OCI-LY3 (cell line): ENCODE results near the gene MAGI1.

Experiments
- H2AFZ ChIP-seq: fragments of 200-600, 300-600 bp; shearing (Covaris generic); 2 replicates; pipeline ENCODE4 v1.6.0; 2014; ENCODE audit warnings: antibody characterized with exemption, low read depth, low read length
- H3K27ac ChIP-seq: fragments of 200-600, 300-600 bp; sonication (generic); 2 replicates; pipeline ENCODE4 v1.5.1; 2014; ENCODE audit warnings: mild to moderate bottlenecking, low read length, moderate library complexity, mixed read lengths
- H3K27me3 ChIP-seq: fragments of 200-600, 300-600 bp; sonication (generic); 2 replicates; pipeline ENCODE4 v1.6.1; 2014; ENCODE audit warnings: low read depth, low read length, mixed read lengths
- H3K36me3 ChIP-seq: fragments of 200-600, 300-600 bp; sonication (generic); replicated peaks from 2 replicates; pipeline ENCODE3; 2014; ENCODE audit warnings: low read depth, low read length, mixed read lengths
- H3K4me1 ChIP-seq: fragments of 300-600, 200-600 bp; sonication (generic); 2 replicates; pipeline ENCODE4 v1.6.1; 2014; ENCODE audit warnings: low read length, mixed read lengths
- H3K4me2 ChIP-seq: fragments of 200-600, 300-600 bp; sonication (generic); 2 replicates; pipeline ENCODE4 v1.6.1; 2014; ENCODE audit warnings: low read length, mixed read lengths
- H3K4me3 ChIP-seq: fragments of 300-600, 200-600 bp; sonication (generic); 2 replicates; pipeline ENCODE4 v1.5.1; 2014; ENCODE audit warnings: antibody characterized with exemption, mild to moderate bottlenecking, low read length, moderate library complexity
- H3K79me2 ChIP-seq: fragments of 300-600, 200-600 bp; shearing (Covaris generic); 2 replicates; pipeline ENCODE4 v1.6.1; 2014; ENCODE audit warnings: mild to moderate bottlenecking, low read length, mixed read lengths
- H3K9ac ChIP-seq: fragments of 300-600, 200-600 bp; shearing (Covaris generic); 2 replicates; pipeline ENCODE4 v1.6.0; 2014; ENCODE audit warnings: mild to moderate bottlenecking, low read length, moderate library complexity
- H3K9me3 ChIP-seq: fragments of 200-600, 300-600 bp; shearing (Covaris generic); 2 replicates; pipeline ENCODE4 v1.6.1; 2014; ENCODE audit warnings: low read length, mixed read lengths; ENCODE audit not compliant: insufficient read depth
- H4K20me1 ChIP-seq: fragments of 200-600, 300-600 bp; sonication (generic); 2 replicates; pipeline ENCODE4 v1.6.1; 2016; ENCODE audit warnings: low read length, mixed read lengths; ENCODE audit not compliant: insufficient read depth
- CTCF ChIP-seq: fragments of 200-600, 300-600 bp; sonication (generic); IDR thresholded peaks from 2 replicates; pipeline ENCODE4 v1.5.1; 2014; ENCODE audit warnings: antibody characterized with exemption, low read length, low read depth
- EZH2phosphoT487 ChIP-seq: fragments of 200-600 bp; shearing (Covaris generic); IDR thresholded peaks from 2 replicates; pipeline ENCODE4 v1.6.1; 2018; ENCODE audit warnings: antibody characterized with exemption, mixed run types, low read depth

MAGI1 gene

DNA sequence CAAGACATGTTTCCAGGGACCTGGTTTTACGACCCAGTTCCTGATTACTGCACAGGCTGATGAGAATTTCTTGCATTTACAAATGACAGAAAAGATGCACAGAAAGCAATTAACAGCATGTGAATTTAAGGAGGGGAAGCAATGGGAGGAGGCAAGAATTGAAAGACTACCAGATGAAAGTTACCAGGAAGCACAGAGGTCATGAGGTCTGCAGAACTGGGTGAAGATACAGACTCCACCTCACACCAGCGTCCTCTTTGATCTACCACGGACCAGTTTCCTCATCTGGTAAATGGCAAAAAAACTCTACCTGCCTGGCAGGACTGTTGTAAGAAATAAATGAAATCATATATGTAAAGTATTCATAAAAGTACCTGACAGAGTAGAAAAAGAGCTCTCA lies 266.0 kb downstream of the MAGI1 start:
- Histone ChIP-seq H3K4me1 (no peaks in the 10 kb centered on the region), H2AFZ (no peak overlapping the region), H3K36me3 (no peaks in the 10 kb centered on the region), H3K79me2 (no peaks in the 10 kb centered on the region), H3K27ac (no peak overlapping the region), H3K9me3 (no peaks in the 10 kb centered on the region), H3K9ac (no peak overlapping the region), H3K27me3 (no peaks in the 10 kb centered on the region), H3K4me2 (no peak overlapping the region), H4K20me1 (no peaks in the 10 kb centered on the region), H3K4me3 (no peak overlapping the region)
- no peak for TF ChIP-seq CTCF
- no peak for TF ChIP-seq EZH2phosphoT487

DNA sequence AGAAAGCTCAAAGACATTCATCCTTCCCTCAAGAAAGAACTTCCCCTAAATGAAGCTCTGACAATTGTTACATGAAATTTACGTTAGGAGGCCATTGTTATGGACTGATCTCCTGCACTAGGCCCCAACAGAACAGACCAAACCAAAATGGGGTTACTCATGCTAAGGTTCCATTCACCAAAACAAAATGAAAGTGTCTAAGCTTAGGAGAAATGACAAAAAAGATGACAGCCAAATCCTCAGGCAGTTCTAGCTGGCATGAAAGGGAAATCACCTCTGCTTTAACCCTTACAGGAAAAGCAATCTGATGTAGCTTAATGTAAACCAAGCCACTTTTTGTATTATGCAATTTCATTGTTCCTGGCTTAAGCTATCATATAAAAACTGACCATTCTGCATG lies 271.2 kb downstream of the MAGI1 start:
- Histone ChIP-seq H3K9ac (no peak overlapping the region), H3K36me3 (no peaks in the 10 kb centered on the region), H4K20me1 (no peaks in the 10 kb centered on the region), H3K4me2 (no peak overlapping the region), H3K27ac (no peak overlapping the region), H2AFZ (no peak overlapping the region), H3K9me3 (no peaks in the 10 kb centered on the region), H3K4me3 (no peak overlapping the region), H3K79me2 (no peaks in the 10 kb centered on the region), H3K4me1 (no peaks in the 10 kb centered on the region), H3K27me3 (no peaks in the 10 kb centered on the region)
- TF ChIP-seq EZH2phosphoT487: no peak
- TF ChIP-seq CTCF: no peak

DNA sequence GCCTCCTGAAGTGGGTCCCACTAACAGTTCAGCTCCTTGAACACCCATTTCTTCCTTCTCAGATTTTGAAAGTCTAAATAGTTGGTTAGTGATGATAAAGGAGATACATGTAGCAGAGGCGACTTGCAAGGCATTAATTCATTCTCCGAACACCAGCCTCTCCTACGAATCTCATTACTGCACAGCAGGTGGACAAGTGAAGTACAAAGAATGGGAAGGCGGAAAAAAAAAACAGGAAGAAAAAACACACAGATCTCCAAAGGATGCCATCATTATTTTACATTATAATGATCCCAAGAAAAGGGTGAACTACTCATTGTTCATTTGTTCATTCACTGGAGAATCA lies 276.5 kb downstream of the MAGI1 start:
- H3K79me2 ChIP-seq: no peaks in the 10 kb centered on the region
- H3K9ac ChIP-seq: no peak overlapping the region
- H3K9me3 ChIP-seq: no peaks in the 10 kb centered on the region
- H3K4me2 ChIP-seq: no peak overlapping the region
- H2AFZ ChIP-seq: no peak overlapping the region
- no peak overlapping the region for H3K27ac ChIP-seq
- H3K4me3 ChIP-seq: no peak overlapping the region
- H3K4me1 ChIP-seq: no peaks in the 10 kb centered on the region
- H3K36me3 ChIP-seq: no peaks in the 10 kb centered on the region
- H3K27me3 ChIP-seq: peaks cover 7% of the 10 kb centered on the region; the same call in 1 of the 2 replicates
- TF ChIP-seq EZH2phosphoT487 (no peak), CTCF (no peak)
- no peaks in the 10 kb centered on the region for H4K20me1 ChIP-seq

DNA sequence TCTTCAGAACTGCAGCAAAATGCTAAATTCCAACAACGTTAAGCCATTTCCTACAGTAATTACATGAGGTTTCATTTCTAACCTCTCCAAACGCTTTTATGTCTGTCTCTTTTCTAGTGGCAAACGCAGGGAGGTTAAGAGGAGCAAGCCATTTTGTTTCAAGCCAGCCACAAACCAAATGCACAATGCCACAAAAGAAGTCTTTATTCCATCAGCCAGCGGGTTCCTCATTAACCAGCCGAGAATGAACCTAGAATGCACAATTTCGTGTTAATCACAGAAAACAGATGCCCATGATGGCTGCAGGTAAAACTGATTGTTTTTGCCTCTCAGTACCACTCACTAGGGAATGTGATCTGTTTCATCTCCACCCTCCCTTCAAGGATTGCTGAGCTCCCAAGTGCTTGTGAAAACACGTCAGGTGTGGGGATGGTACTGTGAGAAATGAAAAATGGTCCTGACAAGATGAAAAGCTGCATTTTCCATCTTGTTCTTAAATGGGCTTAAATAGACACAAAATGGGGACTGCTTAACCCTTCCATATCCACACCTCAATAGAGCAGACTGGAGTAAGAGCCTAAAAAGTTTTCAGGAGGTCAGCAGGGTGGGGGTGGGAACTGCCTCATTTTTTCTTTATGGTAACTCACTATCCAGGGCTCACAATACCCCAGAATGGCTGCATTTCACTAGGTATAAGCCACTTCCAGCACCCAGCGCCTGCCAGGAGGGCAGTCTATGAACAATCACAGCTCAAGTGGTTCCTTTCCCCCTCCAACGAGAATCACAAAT lies 277.1 kb downstream of the MAGI1 start:
- H2AFZ ChIP-seq: no peak overlapping the region
- TF ChIP-seq CTCF (no peak), EZH2phosphoT487 (no peak)
- H4K20me1 ChIP-seq: no peaks in the 10 kb centered on the region
- H3K4me1 ChIP-seq: no peaks in the 10 kb centered on the region
- H3K9ac ChIP-seq: no peak overlapping the region
- no peak overlapping the region for H3K27ac ChIP-seq
- no peaks in the 10 kb centered on the region for H3K79me2 ChIP-seq
- no peak overlapping the region for H3K4me2 ChIP-seq
- no peaks in the 10 kb centered on the region for H3K9me3 ChIP-seq
- H3K4me3 ChIP-seq: no peak overlapping the region
- peaks cover 10% of the 10 kb centered on the region; the same call in 1 of the 2 replicates for H3K27me3 ChIP-seq
- no peaks in the 10 kb centered on the region for H3K36me3 ChIP-seq
